GM13977 (cell line): Measurements from ENCODE around the gene TBC1D9.

Source experiments
- DNase-seq: peaks from one replicate; pipeline ENCODE4 v3.0.0; 2012; ENCODE audit warnings: low spot score
- CTCF ChIP-seq: IDR thresholded peaks from 2 replicates; pipeline ENCODE4 v1.5.1; 2012; ENCODE audit warnings: mild to moderate bottlenecking, control low read depth; ENCODE audit not compliant: insufficient read depth; ENCODE audit errors: extremely low read depth, missing control alignments
- in situ Hi-C: fragments of 300-500 bp; cut with MboI; formaldehyde crosslinking; loops from one replicate; pipeline ENCODE4 v1.12.0; 2022; ENCODE audit warnings: low sequenced_read_pairs, low pct_unique_long_range_greater_than_20kb, mixed read lengths, inconsistent platforms; ENCODE audit not compliant: unreplicated experiment

TBC1D9 gene

GRCh38 chr4:140642674-140643437 lies 113.3 kb downstream of the TBC1D9 start:
- TF ChIP-seq CTCF: no peak
- in situ Hi-C loops: no loop called here
- DNase-seq: no peak

GRCh38 chr4:140641789-140642439 lies 114.3 kb downstream of the TBC1D9 start:
- DNase-seq: no peak
- no peak for TF ChIP-seq CTCF
- in situ Hi-C loops: no loop called here

DNA sequence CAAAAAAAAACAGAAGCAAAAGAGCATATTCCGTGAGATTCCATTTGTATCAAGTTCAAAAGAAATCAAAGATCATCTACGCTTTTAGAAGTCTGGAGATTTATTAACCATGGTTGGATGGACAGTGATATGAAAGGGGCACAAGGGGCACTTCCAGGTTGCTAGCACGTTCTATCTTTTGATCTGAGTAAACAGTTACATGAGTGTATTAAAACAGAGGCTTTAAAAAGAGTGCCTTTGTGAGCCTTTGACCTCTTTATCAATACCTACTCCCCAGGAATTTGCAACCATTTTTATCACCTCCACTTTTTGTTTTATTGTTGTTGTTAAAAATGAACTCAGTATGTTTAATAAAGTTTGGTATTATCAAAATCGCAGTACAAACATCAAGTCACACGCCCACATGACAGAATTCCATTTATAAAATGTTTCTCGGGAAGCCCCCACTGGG lies 115.1 kb downstream of the TBC1D9 start:
- DNase-seq: no peak
- in situ Hi-C loops: no loop called here
- no peak for TF ChIP-seq CTCF

- DNase-seq: no peak
- in situ Hi-C loops: no loop called here
- no peak for TF ChIP-seq CTCF
Measured at GRCh38 chr4:140640150-140640748, 115.9 kb downstream of the TBC1D9 start.

DNA sequence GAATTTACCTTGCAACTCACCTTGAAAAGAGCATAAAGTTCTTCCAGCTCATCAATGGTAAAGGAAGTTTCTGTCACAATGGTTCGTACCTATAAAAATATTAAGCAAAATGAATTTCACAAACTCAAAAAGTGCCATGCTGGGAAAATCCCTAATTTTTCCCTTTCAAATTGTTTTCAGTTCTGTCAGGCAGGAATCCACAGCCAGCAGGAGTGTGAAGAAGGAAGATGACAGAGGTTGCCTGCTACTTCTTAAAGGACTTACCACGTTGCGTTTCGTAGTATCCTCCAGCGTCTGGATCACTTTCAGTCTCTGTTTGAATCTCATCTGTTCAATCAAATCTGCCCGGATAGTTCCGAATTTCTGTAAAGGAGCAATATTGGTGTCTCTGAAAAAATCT lies 117.1 kb downstream of the TBC1D9 start:
- TF ChIP-seq CTCF: no peak
- DNase-seq: no peak
- in situ Hi-C loops: no loop called here

DNA sequence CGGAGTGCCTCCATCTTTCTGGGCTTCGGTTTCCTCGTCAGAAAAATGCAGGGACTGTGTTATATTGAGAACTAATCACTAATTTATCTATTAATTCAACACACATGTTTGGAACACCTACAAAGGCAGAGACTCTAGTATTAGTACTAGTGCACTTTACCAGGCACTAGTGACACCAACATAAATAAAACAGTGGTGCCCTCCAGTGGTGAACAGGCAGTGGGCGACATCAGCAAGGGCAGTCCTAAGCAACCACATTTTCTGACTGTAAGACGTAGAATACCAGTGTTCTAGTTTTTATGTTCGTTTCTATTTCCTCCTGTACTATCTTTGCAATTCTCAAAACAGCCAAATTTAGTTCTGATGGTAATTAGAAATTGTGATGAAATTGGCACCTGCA lies 118.3 kb downstream of the TBC1D9 start:
- peak; percentile 59 for TF ChIP-seq CTCF
- in situ Hi-C loops: no loop called here
- DNase-seq: peak; percentile 64
